Stimulated activated CD8-positive, alpha-beta memory T cell treated with anti-CD3 and anti-CD28 coated beads, Interleukin-15, amount 100 ng/mL, for 1 hour (primary cell): ENCODE measurements around the gene YES1.
"Not testable (repeated sequence)": the region's sequence is repeated elsewhere in the genome, so short reads cannot be mapped to it uniquely, and the experiment has no call there.

ENCODE experiments used
- DNase-seq: peaks from one replicate; pipeline ENCODE4 v3.0.0-alpha.2; 2020; ENCODE audit warnings: low read depth

The YES1 gene

GRCh38 chr18:784470-785172 is 27.4 kb downstream of the YES1 start:
- no peak for DNase-seq

GRCh38 chr18:778194-778927 is 33.7 kb downstream of the YES1 start:
- DNase-seq = no peak

DNA sequence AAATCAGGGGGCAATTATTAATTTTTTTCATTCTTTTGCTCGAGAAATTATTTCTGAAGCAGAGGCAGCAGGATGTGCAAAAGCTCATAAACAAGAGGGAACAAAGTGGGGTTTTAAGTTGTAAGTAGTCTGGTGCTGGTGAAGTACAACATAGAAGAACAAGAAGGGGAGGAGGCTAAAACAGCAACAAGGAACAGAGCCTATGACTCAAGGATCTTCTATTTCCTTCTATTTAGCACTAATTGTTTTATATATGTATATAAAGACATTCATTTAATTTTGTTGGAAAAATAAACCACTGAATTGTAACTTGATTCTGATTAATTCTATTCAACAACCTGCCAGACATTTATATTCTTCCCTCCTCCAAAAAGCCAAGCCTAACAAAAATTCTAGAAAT is 35.0 kb downstream of the YES1 start:
- DNase-seq = no peak

DNA sequence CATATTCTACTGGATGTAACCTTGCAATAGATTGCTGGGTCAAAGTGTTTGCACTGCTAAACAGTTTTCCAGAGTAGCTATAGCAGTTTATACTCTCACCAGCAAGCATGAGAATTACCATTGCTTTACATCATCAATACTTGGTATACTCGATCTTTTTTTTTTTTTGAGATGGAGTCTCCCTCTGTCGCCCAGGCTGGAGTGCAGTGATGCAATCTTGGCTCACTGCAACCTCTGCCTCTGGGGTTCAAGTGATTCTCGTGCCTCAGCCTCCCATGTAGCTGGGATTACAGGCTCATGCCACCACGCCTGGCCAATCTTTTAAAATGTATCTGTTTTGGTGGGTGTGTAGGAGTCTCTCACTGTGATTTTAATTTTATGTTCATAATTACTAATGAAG is 36.0 kb downstream of the YES1 start:
- DNase-seq = not testable (repeated sequence)

DNA sequence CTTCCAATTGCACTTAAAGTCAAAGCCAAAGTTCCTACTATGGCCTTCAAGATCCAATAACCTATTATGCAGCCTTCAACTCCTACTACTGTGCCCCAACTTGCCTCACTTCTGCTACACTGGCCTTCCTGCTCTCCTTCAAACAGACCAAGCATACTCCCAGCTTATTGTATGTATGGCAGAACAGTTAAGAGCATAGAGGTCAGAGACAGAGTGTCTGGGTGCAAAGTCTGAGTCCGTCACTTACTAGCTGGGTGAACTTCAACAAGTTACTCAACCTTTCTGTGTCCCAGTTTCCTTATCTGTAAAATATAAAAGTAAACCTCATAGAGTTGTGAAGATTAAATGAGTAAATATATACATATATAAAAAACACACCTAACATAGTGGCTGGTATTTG is 37.2 kb downstream of the YES1 start:
- no peak for DNase-seq

DNA sequence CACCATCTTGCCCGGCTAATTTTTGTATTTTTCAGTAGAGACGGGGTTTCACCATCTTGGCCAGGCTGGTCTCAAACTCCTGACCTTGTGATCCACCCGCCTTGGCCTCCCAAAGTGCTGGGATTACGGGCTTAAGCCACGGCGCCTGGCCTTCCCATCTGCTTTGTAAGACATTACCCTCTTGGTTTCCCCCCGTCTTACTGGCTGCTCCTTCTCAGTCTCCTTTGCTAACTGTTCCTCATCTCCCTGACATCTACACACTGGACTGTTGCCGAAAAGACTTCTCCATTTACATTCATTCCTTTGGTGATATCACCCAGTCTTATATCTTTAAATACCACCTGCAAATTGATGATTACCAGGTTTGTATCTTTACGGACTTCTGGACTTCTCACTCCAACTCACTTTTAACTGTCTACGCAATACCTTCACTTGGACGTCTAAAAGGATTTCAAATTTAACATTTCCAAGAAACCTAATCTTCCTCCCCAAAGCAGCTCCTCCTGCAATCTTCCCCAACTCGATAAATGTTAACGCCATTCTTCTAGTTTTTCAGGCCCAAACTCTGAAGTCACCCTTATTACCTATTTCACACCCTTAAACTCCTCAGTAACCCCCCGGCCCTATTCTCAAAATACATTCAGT is 37.9 kb downstream of the YES1 start:
- DNase-seq = no peak

DNA sequence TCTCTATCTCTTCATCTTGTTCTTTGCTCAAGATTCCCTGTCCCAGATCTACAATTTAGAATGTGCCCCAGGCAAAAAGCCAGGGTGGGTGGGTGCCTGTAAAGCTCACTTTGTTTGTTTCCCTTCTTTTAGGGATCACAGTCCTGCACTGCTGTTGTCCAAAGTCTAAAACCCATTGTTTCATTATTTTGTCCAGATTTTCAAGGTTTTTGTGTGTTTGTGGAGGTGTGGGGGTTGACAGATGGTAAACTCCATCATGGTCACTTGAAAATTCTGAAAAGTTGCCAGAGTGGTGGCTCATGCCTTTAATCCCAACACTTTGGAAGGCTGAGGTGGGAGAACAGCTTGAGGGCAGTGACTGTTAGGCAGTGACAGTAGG is 41.5 kb downstream of the YES1 start:
- DNase-seq = no peak

DNA sequence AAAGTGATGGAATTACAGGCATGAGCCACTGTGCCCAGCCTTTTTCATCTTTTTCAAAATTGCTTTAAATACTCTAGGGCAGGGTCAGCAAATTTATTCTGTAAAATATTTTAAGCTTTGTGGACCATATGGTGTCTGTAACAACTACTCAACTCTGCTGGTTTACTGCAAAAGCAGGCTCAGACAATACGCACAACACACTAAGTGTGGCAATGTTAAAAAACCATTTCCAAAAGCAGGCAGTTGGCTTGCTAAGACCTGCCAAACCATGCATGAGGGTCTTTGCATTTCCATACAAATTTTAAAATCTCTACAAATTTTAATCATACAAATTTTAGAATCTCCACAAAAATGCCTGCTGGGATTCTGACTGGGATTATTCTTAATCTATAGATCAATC is 44.1 kb downstream of the YES1 start:
- DNase-seq = no peak

DNA sequence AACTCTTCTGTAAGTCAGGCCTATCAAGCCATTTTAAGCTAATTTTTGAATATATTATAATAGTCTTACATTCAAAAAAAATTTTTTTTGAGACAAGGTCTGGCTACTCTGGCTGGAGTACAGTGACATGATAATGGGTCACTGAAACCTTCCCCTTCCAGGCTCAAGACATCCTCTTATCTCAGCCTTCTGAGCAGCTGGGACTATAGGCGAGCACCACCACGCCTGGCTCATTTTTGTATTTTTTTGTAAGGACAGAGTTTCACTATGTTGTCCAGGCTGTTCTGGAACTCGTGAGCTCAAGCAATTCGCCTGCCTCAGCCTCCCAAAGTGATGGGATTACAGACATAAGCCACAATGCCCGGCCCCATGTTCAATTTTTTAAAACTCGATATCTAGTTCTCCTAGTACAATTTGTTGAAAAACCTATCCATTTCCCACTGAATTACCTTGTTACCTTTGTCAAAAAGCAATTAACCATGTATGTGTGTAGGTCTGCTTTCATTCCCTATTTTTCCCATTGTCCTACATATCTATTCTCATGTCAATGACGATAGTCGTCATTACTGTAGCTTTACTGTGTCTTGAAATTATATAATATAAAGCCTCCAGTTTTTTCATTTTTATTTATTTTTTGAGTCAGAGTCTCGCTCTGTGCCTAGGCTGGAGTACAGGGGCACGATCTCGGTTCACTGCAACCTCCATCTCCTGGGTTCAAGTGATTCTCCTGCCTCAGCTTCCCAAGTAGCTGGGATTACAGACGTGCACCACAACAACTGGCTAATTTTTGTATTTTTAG is 44.8 kb downstream of the YES1 start:
- no peak for DNase-seq

- no peak for DNase-seq
These were observed 45.5 kb downstream of the YES1 start for GRCh38 chr18:766550-766860.

DNA sequence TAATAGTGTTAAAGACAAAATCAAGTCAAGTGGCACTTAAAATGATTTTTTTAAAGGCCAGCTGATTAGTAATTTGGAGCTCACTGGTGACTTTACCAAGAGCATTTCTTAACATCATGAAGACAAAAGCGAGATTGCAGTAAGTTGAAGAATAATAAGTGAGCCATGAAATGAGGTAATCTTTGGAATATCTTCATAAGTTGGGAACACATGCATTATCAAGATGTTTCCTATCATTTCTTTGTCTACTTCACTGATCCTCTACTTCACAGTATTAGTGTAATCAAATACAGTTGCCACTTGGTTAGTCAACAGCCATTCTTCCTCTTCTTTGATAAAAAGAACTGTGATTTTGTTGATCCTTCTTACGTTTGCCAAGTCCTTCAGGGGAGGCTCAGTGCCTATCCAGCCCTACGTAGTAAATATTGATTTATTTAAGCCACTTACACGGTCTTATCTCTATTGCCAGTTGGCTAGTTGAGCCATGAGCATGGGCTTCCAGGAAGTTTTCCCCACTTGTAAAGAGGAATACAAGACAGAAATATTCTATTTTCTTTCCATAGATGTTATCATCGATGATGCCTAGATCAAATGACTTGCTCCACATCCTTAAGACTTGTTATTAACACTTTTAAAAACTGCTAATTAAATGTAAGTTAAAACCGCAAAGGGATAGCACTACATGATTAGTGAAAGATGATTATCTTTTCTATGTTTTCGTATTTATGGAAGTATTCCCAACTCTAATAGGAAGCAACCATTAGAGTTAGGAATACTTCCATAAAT is 46.1 kb downstream of the YES1 start:
- no peak for DNase-seq

DNA sequence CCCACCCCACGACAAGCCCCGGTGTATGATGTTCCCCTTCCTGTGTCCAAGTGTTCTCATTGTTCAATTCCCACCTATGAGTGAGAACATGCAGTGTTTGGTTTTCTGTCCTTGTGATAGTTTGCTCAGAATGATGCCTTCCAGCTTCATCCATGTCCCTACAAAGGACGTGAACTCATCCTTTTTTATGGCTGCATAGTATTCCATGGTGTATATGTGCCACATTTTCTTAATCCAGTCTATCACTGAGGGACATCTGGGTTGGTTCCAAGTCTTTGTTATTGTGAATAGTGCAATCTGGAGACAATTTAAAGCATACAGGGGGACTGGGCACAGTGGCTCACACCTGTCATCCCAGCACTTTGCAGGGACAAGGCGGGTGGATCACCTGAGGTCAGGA is 52.2 kb downstream of the YES1 start:
- DNase-seq = not testable (repeated sequence)

GRCh38 chr18:755506-755905 is 56.5 kb downstream of the YES1 start:
- no peak for DNase-seq

DNA sequence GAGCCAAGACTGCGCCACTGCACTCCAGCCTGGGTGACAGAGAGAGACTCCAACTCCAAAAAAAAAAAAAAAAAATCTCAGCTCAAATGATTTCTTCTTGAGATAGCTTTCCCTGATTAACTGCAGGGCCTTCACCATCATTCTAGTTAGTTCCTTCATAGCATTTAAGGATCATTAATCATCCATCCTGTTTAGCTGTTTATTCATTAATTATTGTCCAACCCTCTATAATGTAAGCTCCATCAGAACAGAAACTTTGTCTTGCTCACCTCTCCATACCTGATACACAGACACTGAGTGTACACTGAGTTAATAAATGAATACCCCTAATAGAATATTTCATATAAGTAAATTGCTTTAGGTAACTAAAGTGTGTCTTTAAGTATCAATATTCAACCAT is 57.4 kb downstream of the YES1 start:
- DNase-seq = no peak

DNA sequence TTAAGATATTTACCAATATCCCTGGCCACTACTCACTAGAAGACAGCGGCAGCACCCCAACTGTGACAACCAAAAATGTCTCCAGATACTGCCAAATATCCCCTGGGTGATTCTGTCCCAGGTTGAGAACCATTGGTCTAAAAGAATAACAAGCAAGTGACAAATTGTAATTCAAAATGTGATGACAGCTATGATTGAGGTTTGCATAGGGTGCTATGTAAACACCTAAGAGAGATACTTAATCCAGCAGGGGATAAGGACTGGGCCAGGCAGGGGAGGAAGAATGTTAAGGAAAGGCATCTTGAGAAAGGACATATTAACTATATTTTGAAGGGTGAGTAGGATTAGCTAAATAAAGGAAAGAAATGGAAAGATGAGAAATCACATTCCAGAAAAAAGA is 61.6 kb downstream of the YES1 start:
- no peak for DNase-seq

DNA sequence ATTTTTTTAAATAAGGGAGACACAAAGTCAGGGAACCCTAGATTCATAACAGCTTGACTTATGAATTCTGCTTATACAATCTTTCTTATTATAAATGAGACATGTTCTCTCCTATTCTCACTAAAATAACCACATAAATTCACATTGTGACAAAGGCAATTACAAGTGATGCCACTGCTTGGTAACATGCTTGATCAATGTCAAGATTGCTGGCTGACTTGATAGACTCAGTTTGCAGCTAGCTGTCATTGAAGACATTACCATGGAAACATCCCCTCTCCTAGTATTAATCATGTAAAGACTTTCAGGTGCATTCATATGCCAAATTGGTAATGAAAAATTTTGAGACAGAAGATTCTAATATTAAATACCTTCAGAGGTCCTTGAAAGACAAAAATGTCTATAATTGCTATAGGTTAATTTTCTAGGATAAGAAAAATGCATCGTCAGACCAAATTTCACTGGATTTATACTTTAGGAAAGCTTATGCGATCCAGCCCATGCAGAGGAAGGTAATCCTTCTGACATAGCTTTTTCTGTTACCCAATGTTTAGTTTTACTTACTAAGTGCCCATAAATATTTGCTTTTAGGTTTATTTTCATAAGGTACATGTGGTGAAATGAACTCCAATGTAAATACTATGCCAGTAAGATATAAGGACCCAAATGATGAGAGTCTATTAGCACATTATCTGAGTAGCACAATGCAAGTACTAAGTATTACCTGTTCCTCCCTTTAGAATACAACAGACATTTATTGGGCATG is 67.0 kb downstream of the YES1 start:
- no peak for DNase-seq

- DNase-seq = no peak
These were observed 70.0 kb downstream of the YES1 start for GRCh38 chr18:741931-742512.

GRCh38 chr18:732371-732770 is 79.7 kb downstream of the YES1 start:
- DNase-seq = no peak

DNA sequence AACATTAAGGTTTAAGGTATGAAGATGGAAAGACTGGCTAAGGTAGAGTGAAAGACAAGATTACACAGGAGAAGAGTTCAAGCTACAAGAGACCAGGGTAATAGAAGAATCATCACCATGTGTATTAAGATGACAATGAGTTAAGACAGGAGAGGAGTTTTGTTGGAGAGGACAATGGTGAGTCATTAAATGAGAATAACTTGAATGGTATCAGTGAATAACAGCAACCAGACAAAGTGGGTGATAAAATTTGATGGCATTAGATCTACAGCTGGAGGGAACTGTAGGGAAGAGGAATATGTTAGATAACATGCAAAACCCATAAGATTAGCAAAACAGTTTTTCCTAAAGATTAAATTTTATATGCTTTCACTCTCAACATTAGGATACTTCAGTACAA is 80.9 kb downstream of the YES1 start:
- no peak for DNase-seq

- DNase-seq = no peak
These were observed 81.3 kb downstream of the YES1 start for GRCh38 chr18:730692-731091.

GRCh38 chr18:730120-730519 is 81.9 kb downstream of the YES1 start:
- not testable (repeated sequence) for DNase-seq
